H1 (cell line): Measurements from ENCODE around the gene GALC.

Source experiments
- CEBPB ChIP-seq: IDR thresholded peaks from 2 replicates; pipeline ENCODE4 v1.6.1; 2012; ENCODE audit warnings: low read depth, low read length
- EP300 ChIP-seq, 2 experiments: IDR thresholded peaks; 1 replicate in 1 of 2; 2 replicates in 1 of 2; pipeline ENCODE4 v1.6.1; 2011 to 2012; ENCODE audit warnings: low read depth in 2 of 2, low read length in 2 of 2, mild to moderate bottlenecking in 2 of 2, borderline replicate concordance in 1 of 2, inconsistent platforms in 1 of 2, moderate library complexity in 1 of 2
- POLR2A ChIP-seq, 2 experiments: IDR thresholded peaks; 1 replicate in 1 of 2; 2 replicates in 1 of 2; pipeline ENCODE4 v1.6.1; 2011; ENCODE audit warnings: low read depth in 2 of 2, low read length in 2 of 2, mild to moderate bottlenecking in 2 of 2; ENCODE audit errors: control extremely low read depth in 1 of 2
- POLR2AphosphoS5 ChIP-seq: IDR thresholded peaks from 2 replicates; pipeline ENCODE4 v1.6.1; 2011; ENCODE audit warnings: low read depth, low read length
- RAD21 ChIP-seq, 2 experiments: IDR thresholded peaks in 1 of 2; conservative IDR thresholded peaks in 1 of 2; 2 replicates each; pipeline ENCODE4 v1.6.1; 2011; ENCODE audit warnings: low read depth in 2 of 2, low read length in 2 of 2, improper control_type of control experiment in 1 of 2, inconsistent platforms in 1 of 2, mild to moderate bottlenecking in 1 of 2, moderate library complexity in 1 of 2
- RFX5 ChIP-seq: IDR thresholded peaks from 2 replicates; pipeline ENCODE4 v1.6.1; 2011; ENCODE audit warnings: low read depth, low read length, improper control_type of control experiment, borderline replicate concordance
- SAP30 ChIP-seq: fragments of 300-600 bp; sonication (generic); IDR thresholded peaks from 2 replicates; pipeline ENCODE4 v1.7.1; 2012; ENCODE audit warnings: low read length, moderate library complexity, mild to moderate bottlenecking, inconsistent platforms; ENCODE audit not compliant: insufficient read depth, insufficient replicate concordance
- SP1 ChIP-seq: IDR thresholded peaks from 2 replicates; pipeline ENCODE4 v1.6.1; 2011; ENCODE audit warnings: low read depth, low read length
- TF ChIP-seq, protein P1 (sequence below): IDR thresholded peaks from 2 replicates; pipeline ENCODE4 v1.6.1; 2011; ENCODE audit warnings: low read length, improper control_type of control experiment
- TF ChIP-seq, protein P2 (sequence below), 3 experiments: IDR thresholded peaks; 1 replicate in 2 of 3; 2 replicates in 1 of 3; pipeline versions ENCODE4 v1.5.1 to v1.6.1; 2011; ENCODE audit warnings: low read length in 3 of 3, mild to moderate bottlenecking in 3 of 3, inconsistent platforms in 2 of 3, low read depth in 1 of 3, moderate library complexity in 1 of 3; ENCODE audit not compliant: insufficient read depth in 1 of 3; ENCODE audit errors: control extremely low read depth in 1 of 3

- TF ChIP-seq EP300 (IDR thresholded peaks at IDR 0.05; ENCODE audit: borderline replicate concordance in 1 of 2, low read depth in 2 of 2, low read length in 2 of 2), result no peak
- TF ChIP-seq, protein P1, sequence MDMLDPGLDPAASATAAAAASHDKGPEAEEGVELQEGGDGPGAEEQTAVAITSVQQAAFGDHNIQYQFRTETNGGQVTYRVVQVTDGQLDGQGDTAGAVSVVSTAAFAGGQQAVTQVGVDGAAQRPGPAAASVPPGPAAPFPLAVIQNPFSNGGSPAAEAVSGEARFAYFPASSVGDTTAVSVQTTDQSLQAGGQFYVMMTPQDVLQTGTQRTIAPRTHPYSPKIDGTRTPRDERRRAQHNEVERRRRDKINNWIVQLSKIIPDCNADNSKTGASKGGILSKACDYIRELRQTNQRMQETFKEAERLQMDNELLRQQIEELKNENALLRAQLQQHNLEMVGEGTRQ, result no peak
- TF ChIP-seq, protein P2, sequence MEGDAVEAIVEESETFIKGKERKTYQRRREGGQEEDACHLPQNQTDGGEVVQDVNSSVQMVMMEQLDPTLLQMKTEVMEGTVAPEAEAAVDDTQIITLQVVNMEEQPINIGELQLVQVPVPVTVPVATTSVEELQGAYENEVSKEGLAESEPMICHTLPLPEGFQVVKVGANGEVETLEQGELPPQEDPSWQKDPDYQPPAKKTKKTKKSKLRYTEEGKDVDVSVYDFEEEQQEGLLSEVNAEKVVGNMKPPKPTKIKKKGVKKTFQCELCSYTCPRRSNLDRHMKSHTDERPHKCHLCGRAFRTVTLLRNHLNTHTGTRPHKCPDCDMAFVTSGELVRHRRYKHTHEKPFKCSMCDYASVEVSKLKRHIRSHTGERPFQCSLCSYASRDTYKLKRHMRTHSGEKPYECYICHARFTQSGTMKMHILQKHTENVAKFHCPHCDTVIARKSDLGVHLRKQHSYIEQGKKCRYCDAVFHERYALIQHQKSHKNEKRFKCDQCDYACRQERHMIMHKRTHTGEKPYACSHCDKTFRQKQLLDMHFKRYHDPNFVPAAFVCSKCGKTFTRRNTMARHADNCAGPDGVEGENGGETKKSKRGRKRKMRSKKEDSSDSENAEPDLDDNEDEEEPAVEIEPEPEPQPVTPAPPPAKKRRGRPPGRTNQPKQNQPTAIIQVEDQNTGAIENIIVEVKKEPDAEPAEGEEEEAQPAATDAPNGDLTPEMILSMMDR (IDR thresholded peaks at IDR 0.05; ENCODE audit: control extremely low read depth in 1 of 3, insufficient read depth in 1 of 3, low read depth in 1 of 3, low read length in 3 of 3), result no peak
- TF ChIP-seq POLR2A (IDR thresholded peaks at IDR 0.05; ENCODE audit: control extremely low read depth in 1 of 2, low read depth in 2 of 2, low read length in 2 of 2), result no peak
- no peak for TF ChIP-seq CEBPB
- no peak for TF ChIP-seq RFX5
- TF ChIP-seq SAP30, result no peak
- TF ChIP-seq RAD21 (IDR thresholded peaks at IDR 0.05 in 1 of 2, conservative IDR thresholded peaks at IDR 0.05 in 1 of 2; ENCODE audit: low read depth in 2 of 2, low read length in 2 of 2), result no peak
- TF ChIP-seq POLR2AphosphoS5, result no peak
- TF ChIP-seq SP1, result no peak
Observed at GRCh38 chr14:88030892-88031291, 37.9 kb upstream of the GALC start.
